ENCODE data around the gene SLC13A5.
"Not testable (repeated sequence)": the region's sequence is repeated elsewhere in the genome, so short reads cannot be mapped to it uniquely, and the experiment has no call there.

Gene SLC13A5

DNA sequence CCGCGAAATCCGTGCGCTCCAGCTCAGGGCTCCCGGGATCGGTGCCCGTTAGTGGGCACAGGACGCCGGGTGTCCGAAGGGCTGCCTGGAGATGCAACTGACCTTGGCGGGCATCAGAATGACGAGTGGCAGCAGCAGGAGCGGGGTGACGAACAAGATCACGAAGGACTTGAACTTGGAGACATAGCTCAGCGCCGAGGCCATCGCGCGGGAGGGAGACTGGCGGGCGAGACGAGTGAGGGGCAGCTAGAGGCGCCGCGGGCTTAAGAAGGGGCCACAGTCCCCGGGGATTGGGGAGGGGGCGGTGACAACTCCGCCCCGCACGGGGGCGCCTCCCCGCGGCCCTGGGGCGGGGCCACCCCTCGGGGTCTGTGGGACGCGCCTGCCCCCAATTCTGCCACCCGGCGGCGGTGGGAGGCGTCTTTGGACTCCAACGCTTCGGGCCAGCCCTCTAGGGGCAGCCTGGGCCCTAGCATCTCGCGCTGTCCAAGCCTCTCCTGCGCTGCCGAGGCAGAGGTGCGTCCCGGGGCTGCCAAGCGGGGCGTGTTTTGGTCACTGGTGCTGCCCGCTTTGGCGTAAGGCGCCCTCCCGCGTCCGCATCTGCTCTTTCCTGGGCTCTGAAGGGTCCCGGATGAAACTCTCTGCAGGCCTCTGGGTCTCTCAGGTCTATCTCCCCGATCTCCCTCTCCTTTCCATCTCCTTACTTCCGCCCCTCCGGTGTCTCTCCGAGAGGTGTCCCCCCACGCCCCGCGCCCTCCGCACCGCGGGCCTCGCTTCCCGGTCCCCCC, at the start of gene SLC13A5:
SLC13A5 (minus strand) TSS at position 240 of the 788 bp plus-strand sequence; CDS start at position 204, 36 bp downstream.
- DNase-seq, result peak; percentile 8
- in situ Hi-C loops (cut with MboI; ENCODE audit: low pct_unique_long_range_greater_than_20kb, low sequenced_read_pairs), result no loop called here

DNA sequence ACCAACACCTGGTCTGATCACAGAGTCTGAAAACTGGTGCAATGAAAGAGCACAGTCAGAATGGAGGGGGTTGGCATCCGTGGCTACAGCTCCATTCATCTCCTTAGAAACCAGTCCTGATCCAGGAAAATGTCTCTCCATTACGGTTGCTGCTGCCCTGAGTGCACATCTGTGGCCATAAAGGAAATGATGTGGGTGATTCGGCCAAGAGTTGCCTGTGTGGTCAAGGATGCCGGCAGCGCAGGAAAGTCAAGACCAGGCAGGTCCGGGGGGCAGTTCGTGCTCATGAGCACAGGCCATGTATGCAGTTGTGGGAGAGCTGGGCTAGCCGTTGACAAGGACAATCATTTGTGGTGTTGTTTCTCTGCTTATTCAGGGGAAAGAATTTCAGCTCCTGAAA, 48.6 kb upstream of the SLC13A5 start:
- DNase-seq, result no peak
- in situ Hi-C loops (cut with MboI; ENCODE audit: low pct_unique_long_range_greater_than_20kb, low sequenced_read_pairs), result no loop called here

DNA sequence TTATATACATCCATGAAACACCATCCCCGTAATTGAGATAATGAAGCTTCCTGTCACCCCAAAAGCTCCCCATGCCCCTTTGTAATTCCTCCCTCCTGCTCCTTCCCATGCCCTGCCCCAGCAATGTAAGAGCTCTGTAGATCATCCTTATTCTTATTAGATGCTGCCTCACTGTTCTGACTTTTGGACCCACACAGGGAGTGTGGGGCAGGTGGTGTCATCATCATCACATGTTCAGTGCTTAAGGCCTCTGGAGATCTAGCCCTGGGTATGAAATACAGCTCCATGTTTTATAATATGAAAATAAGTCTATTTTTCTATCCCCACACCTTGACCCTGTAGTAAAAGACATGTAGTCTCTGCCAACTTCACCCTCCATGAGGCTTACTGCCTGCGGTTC, 44.6 kb upstream of the SLC13A5 start:
- in situ Hi-C loops (cut with MboI; ENCODE audit: low pct_unique_long_range_greater_than_20kb, low sequenced_read_pairs), result no loop called here
- no peak for DNase-seq

DNA sequence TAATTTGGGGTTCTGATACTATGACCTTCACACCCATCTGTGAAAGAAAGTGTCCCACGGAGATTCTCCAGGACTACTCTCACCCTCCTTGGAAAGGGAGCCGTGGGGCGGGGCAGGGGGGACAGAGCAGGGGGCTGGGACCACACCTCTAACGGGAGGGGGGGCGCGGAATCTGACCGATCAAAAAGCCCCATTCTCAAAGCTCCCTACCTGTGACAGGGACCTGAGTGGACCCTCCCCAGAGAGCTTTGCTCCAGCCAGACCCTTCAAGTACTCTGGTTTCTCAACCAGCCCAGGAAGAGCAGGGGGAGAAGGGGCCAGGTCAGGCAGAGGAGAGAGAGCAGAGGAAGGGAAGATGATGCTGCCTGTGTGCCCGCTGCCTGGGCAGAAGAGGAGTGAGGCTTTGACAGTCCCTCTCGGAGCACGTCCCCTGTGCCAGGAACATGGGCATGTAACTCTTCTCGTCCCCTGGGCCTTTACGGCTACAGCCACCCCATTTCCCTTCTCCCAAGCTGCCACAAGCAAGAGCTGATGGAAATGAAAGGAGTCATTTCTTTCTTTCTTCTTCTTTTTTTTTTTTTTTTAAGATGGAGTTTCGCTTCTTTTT, 43.4 kb upstream of the SLC13A5 start:
- in situ Hi-C loops (cut with MboI; ENCODE audit: low pct_unique_long_range_greater_than_20kb, low sequenced_read_pairs), result no loop called here
- no peak for DNase-seq

DNA sequence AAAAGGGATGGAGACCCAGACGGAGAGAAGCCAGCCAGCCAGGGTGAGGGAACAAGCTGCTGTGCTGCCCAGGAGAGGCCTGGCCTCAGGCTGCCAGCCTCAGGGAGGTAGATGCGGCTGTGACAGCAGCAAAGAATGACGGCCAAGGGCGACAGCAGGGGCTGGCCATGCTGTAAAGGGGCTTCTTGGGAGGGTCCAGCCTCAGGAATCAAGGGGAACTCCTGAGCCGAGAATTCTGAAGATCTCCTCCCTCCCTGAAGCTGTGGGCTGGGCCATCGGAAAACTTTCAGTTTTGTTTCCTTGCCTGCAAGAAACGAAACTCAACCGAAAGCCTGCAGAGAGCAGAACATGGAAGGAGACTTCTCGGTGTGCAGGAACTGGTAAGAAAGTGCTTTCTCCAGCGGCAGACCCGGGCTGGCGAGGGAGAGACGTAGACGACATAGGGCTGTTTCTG, 42.6 kb upstream of the SLC13A5 start, which contains the start of gene XAF1:
XAF1 (plus strand) TSS at position 316 of the 454 bp plus-strand sequence; CDS start at position 349, 33 bp downstream.
- DNase-seq, result peak; percentile 25

DNA sequence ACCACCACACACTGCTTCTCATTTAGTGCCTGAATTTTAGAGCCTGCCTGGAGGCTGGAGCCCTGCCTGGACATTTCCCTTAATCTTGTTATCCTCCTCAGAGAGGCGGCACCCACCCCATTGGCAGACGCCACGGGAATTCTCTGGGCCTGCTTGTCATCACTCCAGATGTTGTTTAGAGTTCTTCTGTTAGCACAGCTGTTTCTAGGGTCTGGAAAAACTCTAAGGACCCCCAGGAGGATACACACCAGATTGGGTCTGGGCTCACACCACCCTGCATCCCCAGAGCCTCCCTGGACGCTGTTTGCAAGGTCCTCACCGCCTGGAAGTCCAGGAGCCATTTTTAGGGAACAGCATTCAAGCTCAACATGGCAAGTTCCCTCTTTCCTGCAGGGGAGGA, 42.1 kb upstream of the SLC13A5 start:
- DNase-seq, result no peak
- in situ Hi-C loops (cut with MboI; ENCODE audit: low pct_unique_long_range_greater_than_20kb, low sequenced_read_pairs), result no loop called here

More for the DNA sequence above, 42.6 kb upstream of the SLC13A5 start, which contains the start of gene XAF1:
- in situ Hi-C loops (cut with MboI; ENCODE audit: low pct_unique_long_range_greater_than_20kb, low sequenced_read_pairs), result no loop called here

DNA sequence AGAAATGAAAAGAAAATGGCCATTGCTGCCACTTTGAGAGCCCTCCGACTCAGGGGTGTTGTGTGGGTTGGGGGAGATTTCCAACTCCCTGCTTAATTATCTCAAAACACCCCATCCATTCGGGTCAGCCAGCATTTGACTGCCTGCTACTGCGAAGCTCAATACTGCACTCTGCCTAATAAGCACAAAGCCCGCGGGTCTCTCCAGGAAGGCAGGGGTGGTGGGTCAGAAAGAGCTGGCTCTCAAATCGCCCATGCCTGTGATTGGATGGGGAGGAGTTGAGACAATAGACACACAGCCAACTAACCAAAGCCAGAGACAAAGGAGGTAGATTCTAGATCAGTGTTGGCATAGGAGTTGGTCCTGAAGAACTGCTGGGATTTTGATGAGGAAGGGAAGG, 40.4 kb upstream of the SLC13A5 start:
- in situ Hi-C loops (cut with MboI; ENCODE audit: low pct_unique_long_range_greater_than_20kb, low sequenced_read_pairs), result no loop called here
- DNase-seq, result no peak

DNA sequence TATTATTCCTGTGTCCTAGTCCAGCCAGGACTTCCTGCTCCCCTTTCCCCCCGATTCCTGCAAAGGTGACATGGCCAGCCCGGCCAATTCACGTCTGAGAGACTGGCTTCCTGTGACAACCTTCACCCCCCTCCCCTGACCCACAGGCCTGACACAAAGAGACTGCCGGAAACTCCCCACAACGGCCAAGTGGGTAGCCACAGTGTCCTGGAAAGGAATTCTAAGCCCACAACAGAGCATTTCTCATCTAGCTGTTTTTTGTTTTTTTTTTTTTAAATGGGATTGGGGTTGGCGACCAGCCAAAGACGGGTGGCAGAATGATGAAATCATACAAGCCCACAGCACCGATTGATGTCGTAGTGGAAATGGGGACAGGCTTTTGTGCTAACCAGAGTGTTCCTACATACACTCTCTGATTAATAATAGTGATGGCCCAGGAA, 39.9 kb upstream of the SLC13A5 start:
- peak; percentile 88 for DNase-seq
- in situ Hi-C loops (cut with MboI; ENCODE audit: low pct_unique_long_range_greater_than_20kb, low sequenced_read_pairs), result no loop called here

DNA sequence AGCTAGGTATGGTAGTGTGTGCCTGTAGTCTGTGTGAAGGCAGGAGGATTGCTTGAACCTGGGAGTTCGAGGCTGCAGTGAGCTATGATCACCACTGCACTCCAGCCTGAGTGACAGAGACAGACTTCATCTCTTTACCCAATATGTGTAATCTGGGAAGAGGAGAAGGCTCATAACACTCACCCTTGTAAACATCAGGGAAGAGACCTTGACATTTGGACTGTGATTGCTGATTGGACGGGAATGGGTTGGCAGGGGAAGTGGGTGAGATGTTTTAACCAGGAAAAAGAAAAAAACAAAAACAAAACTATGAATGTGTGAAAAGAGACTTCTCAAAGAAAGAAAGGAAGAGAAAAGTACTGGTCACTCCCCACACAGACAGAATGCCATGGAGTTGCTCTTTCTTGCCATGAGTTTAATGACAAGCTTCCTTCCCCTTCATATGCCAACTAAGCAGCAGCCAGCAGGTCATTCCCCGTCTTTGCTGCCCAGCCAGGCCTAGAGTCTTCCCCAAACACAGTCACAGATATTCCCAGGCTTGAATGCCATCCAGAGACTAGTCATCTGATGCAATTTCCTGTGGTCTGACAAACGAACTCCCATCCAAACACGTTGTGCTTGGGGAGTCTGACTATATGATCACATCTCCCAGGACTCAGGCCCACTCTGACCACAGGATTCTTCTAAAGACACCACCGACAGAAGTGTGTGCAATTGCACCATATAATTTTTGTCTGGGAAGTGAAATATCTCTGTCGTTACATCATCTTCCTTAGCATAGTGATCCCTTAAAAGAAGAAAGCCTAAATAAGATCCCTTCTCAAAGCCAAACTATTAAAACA, 39.1 kb upstream of the SLC13A5 start:
- DNase-seq, result peak; percentile 81
- in situ Hi-C loops (cut with MboI; ENCODE audit: low pct_unique_long_range_greater_than_20kb, low sequenced_read_pairs), result no loop called here

DNA sequence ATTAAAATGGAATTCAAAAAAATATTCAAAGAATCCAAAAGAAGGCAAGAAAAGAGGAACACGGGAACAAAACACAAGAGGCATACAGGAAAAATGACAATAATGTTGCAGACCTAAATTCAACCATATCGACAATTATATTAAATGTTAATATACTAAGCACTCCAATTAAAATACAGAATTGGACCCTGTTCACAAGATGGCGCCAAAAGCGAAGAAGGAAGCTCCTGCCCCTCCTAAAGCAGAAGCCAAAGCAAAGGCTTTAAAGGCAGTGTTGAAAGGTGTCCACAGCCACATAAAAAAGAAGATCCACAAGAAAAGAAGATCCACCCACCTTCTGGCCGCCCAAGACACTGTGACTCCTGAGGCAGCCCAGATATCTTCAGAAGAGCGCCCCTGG, 36.4 kb upstream of the SLC13A5 start:
- in situ Hi-C loops (cut with MboI; ENCODE audit: low pct_unique_long_range_greater_than_20kb, low sequenced_read_pairs), result no loop called here
- peak; percentile 13 for DNase-seq

DNA sequence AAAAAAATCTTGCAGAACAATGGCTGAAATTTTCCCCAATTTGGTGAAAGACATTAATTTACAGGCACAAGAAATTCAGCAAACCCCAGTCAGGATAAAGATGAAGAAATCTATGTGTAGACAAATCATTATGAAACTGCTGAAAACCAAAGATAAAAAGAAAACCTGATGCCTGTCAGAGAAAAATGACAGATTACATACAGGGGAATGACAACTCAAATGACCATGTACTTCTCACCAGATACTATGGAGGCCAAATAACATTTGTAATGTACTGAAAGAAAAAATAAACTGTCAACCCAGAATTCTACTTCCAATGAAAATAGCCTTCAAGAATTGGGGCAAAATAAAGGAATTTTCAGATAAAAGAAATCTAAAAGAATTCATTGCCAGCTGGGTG, 35.4 kb upstream of the SLC13A5 start:
- DNase-seq, result no peak
- in situ Hi-C loops (cut with MboI; ENCODE audit: low pct_unique_long_range_greater_than_20kb, low sequenced_read_pairs), result no loop called here

DNA sequence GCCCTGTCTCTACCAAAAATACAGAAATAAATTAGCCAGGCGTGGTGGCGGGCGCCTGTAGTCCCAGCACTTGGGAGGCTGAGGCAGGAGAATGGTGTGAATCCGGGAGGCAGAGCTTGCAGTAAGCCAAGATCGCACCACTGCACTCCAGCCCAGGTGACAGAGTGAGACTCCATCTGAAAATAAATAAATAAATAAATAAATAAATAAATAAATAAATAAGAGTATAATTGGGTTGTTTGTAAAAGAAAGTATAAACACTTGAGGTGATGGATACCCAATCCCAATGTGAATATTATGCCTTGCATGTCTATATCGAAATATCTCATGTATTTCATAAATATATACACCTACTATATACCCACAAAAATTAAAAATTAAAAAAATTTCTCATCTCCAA, 33.5 kb upstream of the SLC13A5 start:
- DNase-seq; in situ Hi-C loops (cut with MboI; ENCODE audit: low pct_unique_long_range_greater_than_20kb, low sequenced_read_pairs): not testable (repeated sequence)

DNA sequence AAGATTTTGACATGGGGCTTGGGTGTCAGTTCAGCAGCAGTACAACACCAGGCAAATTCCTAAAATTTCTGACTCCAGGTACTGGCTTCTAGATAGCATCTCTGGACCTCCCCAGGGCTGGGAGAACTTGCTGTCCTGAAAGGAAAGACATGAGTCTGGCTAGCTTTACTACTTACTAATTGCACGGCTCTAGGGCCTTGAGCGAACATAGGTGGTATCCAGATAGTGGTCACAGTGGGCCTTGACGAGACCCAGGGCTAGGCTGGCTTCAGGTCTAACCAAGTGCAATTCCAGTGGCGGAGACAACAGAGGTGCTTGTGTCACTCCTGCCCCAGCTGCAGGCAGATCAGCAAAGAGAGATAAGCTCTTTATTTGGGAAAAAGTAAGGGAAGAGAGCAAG, 16.4 kb upstream of the SLC13A5 start:
- no peak for DNase-seq
- in situ Hi-C loops (cut with MboI; ENCODE audit: low pct_unique_long_range_greater_than_20kb, low sequenced_read_pairs), result no loop called here

DNA sequence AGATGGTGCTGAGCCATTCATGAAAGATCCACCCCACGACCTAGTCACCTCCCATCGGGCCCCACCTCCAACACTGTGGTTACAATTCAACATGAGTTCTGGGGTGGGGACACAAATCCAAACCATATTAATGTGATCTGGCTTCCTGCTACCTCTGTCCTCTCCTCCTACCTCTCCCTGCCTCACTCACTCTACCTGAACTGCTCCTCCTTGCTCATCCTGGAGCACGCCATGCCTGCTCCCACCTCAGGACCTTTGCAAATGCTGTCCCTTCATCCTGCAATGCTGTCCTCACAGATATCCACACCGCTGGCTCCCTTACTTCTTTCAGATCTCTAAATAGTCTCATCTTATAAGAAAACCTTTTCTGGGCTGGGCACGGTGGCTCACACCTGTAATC, 10.8 kb upstream of the SLC13A5 start:
- DNase-seq, result no peak

DNA sequence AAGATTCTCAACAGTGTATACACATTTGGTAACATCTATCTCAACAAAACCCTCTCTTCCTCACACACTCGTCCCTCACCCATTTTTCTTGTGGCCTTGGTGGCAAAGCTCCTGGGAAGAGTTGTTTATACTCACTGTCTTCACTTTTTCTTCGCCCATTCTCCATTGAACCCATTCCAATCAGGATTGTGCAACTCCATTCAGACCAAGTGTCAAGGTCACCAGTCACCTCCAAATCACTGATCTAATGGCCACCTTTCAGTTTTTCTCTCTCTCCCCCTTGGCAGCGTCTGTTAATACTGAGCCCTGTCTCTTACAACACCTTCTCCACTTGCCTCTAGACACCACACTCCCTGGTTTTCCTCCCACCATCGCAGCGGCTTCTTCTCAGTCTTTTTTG, 8.6 kb upstream of the SLC13A5 start:
- in situ Hi-C loops (cut with MboI; ENCODE audit: low pct_unique_long_range_greater_than_20kb, low sequenced_read_pairs), result no loop called here
- no peak for DNase-seq

More for the DNA sequence above, 10.8 kb upstream of the SLC13A5 start:
- in situ Hi-C loops (cut with MboI; ENCODE audit: low pct_unique_long_range_greater_than_20kb, low sequenced_read_pairs), result no loop called here

DNA sequence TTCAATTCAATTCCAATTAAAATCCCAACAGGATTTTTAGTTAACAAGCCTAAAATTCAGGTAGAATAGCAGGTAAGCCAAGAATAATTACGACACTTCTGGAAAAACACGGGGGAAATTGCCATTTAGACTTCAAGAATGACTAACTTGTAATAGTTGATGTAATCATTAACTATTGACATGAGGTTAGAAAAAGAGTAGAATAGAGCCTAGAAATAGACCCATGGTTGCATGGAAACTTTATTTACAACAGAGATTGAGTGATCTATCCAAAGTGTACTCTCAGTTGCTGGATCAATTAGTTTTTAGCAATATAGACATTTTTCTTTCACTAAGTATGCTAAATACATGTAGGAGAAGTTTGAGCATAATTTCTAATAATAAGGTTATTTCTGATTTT, 3.6 kb upstream of the SLC13A5 start:
- DNase-seq, result no peak
- in situ Hi-C loops (cut with MboI; ENCODE audit: low pct_unique_long_range_greater_than_20kb, low sequenced_read_pairs), result no loop called here

DNA sequence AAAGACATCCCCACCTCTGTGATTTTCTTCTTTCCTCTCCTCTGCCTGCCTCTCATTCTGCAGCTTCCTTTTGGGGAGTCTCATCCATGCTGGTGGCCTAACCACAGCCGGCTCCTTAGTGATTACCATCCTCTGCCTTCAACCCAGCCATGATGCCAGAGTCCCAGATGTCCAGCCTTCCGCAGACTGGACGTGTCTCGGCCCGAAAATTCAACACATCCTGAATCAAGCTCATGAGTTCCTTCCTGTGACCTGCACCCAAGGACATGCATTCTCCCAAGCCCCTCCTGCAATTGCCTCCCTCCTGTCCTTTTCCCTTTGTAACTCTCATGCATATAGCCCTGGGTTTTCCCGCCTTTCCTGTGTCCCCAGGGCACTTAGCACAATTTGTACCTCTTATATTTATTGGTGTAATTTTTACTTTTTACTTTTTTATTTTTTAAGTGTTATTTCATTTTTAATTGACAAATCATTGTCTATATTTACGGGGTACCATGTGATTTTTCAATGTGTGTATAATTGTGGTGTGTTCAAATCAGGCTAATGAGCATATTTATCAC, 1.2 kb upstream of the SLC13A5 start:
- in situ Hi-C loops (cut with MboI; ENCODE audit: low pct_unique_long_range_greater_than_20kb, low sequenced_read_pairs), result no loop called here
- DNase-seq, result no peak

DNA sequence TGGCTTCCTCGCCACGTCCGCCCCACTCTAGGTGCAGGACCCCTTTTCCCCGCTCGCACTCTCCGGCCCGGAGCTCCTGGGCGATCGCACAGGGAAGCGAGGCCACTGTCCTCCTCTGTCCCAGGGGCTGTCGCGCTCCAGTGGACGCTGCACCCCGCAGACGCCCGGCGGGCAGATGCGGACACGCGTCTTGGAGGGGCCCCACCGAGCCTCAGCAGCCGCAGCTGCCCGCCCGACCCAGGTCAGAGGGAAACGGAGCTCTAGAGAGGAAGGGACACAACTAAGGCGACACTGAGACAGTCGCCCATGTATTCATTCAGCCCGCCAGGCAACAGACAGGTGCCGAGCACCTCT, 726 bp upstream of the SLC13A5 start:
- in situ Hi-C loops (cut with MboI; ENCODE audit: low pct_unique_long_range_greater_than_20kb, low sequenced_read_pairs), result no loop called here
- no peak for DNase-seq

DNA sequence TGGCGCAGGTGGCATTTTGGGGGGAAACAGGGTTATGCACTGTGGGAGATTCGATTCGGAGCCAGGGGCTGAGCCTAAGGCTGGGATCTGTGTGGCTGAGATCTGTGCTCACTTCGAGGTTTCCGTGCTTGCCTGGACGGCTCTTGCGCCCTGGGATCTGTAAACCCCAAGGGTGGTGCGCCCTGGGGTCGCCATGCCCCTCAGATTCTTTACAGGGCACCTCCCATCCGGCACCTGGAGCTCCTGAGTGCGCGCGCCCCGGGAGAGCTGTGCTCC, 377 bp downstream of the SLC13A5 start:
- in situ Hi-C loops (cut with MboI; ENCODE audit: low pct_unique_long_range_greater_than_20kb, low sequenced_read_pairs), result no loop called here
- DNase-seq, result no peak
